ENCODE results near the gene ZMYND8.
"Not testable (repeated sequence)": the region's sequence is repeated elsewhere in the genome, so short reads cannot be mapped to it uniquely, and the experiment has no call there.

The ZMYND8 gene

DNA sequence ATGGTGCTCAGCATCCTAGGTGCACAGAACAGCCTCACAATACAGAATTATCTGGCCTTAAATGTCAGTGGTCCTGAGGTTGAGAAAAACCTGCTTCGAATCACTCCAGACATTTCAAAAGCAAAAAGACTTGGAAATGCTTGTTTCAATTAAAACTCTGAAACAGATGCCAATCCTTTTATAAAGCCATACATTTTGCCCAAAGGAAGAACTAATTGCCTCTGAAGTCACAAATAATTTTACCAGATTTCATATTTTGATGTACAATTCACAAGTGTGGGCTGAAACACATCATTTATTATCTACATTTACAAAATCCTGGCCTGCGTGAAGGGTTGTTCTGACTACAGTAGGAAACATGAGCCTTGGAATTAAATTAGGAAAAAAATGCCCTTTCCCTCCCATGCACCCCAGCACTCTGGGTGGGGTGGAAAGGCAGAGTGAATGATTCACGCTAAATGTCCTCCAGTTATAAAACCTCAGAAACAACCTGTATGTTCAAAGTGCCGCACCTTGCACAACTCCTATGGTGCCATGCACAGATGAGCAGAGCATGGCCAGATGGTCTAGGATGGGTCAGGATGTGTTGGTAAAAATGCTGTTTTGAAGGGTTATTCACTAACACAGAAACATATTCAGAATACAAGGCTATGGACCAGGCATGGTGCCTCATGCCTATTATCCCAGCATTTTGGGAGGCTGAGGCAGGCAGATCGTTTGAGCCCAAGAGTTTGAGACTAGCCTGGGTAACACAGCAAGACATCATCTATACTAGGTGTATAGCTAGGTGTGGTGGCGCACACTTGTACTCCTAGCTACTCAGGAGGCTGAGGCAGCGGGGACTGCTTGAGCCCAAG, 87.0 kb downstream of the ZMYND8 start:
- DNase-seq = peak in 1 of 2 donors; percentile 39
- Histone ChIP-seq H3K9me3 (no peaks in the 10 kb centered on the region), H3K4me3 (no peak overlapping the region), H3K27ac (peak overlapping the region; percentile 15 to 41), H3K4me1 (peaks cover 0 to 29% (median 19%) of the 10 kb centered on the region in 4 donors), H3K36me3 (peaks cover 0 to 20% (median 0%) of the 10 kb centered on the region in 3 donors), H3K27me3 (no peaks in the 10 kb centered on the region)
- intact Hi-C loops (cut with DNase I; ENCODE audit: low total_unique reads) = loop anchor here (5.0 to 10.0 kb wide), 2 partner anchors 72 to 195 kb away; no protein-coding TSS in a partner anchor
- TF ChIP-seq, protein P1, sequence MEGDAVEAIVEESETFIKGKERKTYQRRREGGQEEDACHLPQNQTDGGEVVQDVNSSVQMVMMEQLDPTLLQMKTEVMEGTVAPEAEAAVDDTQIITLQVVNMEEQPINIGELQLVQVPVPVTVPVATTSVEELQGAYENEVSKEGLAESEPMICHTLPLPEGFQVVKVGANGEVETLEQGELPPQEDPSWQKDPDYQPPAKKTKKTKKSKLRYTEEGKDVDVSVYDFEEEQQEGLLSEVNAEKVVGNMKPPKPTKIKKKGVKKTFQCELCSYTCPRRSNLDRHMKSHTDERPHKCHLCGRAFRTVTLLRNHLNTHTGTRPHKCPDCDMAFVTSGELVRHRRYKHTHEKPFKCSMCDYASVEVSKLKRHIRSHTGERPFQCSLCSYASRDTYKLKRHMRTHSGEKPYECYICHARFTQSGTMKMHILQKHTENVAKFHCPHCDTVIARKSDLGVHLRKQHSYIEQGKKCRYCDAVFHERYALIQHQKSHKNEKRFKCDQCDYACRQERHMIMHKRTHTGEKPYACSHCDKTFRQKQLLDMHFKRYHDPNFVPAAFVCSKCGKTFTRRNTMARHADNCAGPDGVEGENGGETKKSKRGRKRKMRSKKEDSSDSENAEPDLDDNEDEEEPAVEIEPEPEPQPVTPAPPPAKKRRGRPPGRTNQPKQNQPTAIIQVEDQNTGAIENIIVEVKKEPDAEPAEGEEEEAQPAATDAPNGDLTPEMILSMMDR (IDR thresholded peaks at IDR 0.05) = no peak

DNA sequence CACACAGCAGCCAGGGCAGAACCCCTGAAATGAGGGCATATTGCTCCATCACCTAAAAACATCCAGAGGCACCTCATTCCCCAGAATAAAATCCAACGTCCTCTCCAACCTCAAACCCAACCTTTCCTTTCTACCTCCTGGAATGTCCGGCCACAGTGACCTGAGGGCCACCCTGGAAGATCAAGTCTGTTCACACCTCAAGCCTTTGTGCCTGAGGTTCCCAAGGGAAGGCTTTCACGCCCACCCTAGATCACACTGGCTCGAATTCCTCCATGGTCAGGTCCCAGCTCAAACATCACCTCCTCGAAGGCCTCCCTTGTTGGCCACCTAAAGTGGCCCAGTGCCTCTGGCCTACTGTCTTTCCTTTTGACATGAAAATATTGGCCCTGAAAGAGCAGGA, 88.9 kb downstream of the ZMYND8 start:
- Histone ChIP-seq H3K9me3 (no peaks in the 10 kb centered on the region), H3K4me1 (peaks cover 0 to 29% (median under 1%) of the 10 kb centered on the region in 4 donors), H3K27me3 (no peaks in the 10 kb centered on the region), H3K27ac (no peak overlapping the region), H3K36me3 (peaks cover 0 to 22% (median 0%) of the 10 kb centered on the region in 3 donors), H3K4me3 (no peak overlapping the region)
- DNase-seq = peak in 1 of 2 donors; percentile 20
- intact Hi-C loops (cut with DNase I; ENCODE audit: low total_unique reads) = no loop called here
- TF ChIP-seq, protein P1 (IDR thresholded peaks at IDR 0.05) = no peak

DNA sequence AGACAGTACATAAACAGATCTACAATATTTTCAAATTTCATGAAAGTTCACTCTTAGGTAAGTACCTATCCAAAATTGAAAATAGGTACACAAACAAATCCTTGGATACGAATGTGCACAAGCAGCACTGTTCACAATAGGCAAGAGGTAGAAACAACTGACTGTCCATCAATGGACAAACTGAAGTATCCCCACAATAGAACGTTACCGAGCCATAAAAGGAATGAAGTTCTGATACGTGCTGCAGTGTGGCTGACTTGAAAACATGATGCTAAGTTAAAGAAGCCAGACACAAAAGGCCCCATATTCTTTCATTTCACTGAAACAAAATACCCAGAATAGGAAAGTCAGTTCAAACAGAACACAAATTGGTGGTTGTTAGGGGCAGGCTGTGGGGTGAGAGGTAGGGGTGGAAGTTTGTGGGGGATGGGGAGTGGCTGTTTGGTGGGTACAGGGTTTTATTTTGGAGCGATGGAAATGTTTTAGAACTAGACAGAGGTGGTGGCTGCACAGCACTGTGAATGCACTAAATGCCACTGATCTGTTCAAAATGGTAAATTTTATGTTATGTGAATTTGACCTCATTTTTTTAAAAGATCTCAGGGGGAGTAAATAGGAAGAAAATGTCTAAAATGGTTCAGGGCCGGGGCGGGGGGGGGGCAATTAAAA, 89.5 kb downstream of the ZMYND8 start:
- Histone ChIP-seq H3K27me3 (no peaks in the 10 kb centered on the region), H3K4me3 (no peak overlapping the region), H3K4me1 (peaks cover 0 to 29% (median 0%) of the 10 kb centered on the region in 4 donors), H3K36me3 (peaks cover 0 to 28% (median 5%) of the 10 kb centered on the region in 3 donors), H3K27ac (no peak overlapping the region), H3K9me3 (no peaks in the 10 kb centered on the region)
- DNase-seq = peak in 1 of 2 donors; percentile 7
- intact Hi-C loops (cut with DNase I; ENCODE audit: low total_unique reads) = no loop called here
- TF ChIP-seq, protein P1 (IDR thresholded peaks at IDR 0.05) = no peak

DNA sequence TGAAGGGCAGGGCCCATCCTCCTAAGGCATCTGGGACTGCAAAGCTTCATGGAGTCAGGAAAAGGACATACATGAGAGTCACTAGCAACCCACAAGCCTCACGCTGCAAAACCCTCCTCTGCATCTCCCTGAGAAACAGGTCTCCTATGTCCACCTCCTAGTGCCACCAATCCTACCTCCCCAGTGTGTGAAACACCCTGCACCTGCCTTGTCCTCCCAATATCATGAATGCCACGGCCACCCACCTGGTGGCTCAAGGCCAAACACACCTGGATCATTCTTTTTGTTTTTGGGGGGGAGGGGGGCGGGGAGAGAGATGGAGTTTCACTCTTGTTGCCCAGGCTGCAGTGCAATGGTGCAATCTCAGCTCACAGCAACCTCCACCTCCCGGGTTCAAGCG, 90.5 kb downstream of the ZMYND8 start:
- peaks cover 0 to 29% (median 0%) of the 10 kb centered on the region in 4 donors for H3K4me1 ChIP-seq
- DNase-seq = peak in 1 of 2 donors; percentile 34
- intact Hi-C loops (cut with DNase I; ENCODE audit: low total_unique reads) = no loop called here
- peaks cover 8 to 38% (median 12%) of the 10 kb centered on the region in 3 donors for H3K36me3 ChIP-seq
- H3K9me3 ChIP-seq = no peaks in the 10 kb centered on the region
- TF ChIP-seq, protein P1 (IDR thresholded peaks at IDR 0.05) = no peak
- H3K27me3 ChIP-seq = no peaks in the 10 kb centered on the region
- no peak overlapping the region for H3K27ac ChIP-seq
- no peak overlapping the region for H3K4me3 ChIP-seq

DNA sequence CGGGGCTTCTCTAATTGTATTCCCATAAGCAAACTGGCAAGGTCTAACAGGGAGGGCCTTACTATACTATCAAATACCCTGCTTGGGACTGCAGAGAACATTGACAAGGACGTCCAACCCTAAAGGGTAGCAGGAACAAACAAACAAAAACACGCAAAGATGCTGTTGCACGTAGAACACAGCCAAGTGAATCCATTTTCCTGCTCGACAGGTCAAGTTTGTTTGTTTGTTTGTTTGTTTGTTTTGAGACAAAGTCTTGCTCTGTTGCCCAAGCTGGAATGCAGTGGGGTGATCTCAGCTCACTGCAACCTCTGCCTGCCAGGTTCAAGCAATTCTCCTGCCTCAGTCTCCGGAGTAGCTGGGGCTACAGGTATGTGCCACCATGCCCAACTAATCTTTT, 91.3 kb downstream of the ZMYND8 start:
- Histone ChIP-seq H3K36me3 (peaks cover 15 to 45% (median 16%) of the 10 kb centered on the region in 3 donors), H3K27me3 (no peaks in the 10 kb centered on the region), H3K9me3 (no peaks in the 10 kb centered on the region), H3K4me1 (peaks cover 0 to 29% (median 0%) of the 10 kb centered on the region in 4 donors), H3K4me3 (no peak overlapping the region), H3K27ac (no peak overlapping the region)
- TF ChIP-seq, protein P1 (IDR thresholded peaks at IDR 0.05) = no peak
- DNase-seq = peak in 1 of 2 donors; percentile 29
- intact Hi-C loops (cut with DNase I; ENCODE audit: low total_unique reads) = no loop called here

DNA sequence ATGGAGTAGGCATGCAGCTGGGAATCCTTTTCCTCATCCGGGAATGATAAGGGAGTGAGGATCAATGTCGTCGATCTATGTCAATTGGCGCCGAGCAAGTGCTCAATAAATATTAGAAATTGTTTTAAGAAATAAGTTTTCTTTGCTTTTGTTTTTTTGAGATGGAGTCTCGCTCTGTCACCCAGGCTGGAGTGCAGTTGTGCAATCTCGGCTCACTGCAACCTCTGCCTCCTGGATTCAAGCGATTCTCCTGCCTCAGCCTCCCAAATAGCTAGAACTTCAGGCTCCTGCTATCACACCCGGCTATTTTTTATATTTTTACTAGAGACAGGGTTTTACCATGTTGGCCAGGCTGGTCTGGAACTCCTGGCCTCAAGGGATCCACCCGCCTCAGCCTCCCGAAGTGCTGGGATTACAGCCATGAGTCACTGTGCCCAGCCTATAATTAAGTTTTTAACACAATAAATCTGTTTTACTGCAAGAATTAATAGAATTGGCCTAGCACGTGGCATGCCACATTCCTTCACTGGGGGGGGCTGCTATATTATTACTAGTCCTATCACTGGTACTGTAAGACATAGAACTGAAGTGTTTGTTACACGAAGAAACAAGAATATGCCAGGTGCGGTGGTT, 92.2 kb downstream of the ZMYND8 start:
- DNase-seq; intact Hi-C loops (cut with DNase I; ENCODE audit: low total_unique reads); H3K9me3 ChIP-seq; H3K4me3 ChIP-seq; H3K27me3 ChIP-seq: not testable (repeated sequence)
- H3K27ac ChIP-seq = peak overlapping the region in 1 of 2 donors; percentile 40
- peaks cover 0 to 23% (median 3%) of the 10 kb centered on the region in 4 donors for H3K4me1 ChIP-seq
- peaks cover 15 to 44% (median 20%) of the 10 kb centered on the region in 3 donors for H3K36me3 ChIP-seq
